NCI-H2081 (cell line): ENCODE data around the gene RNASEH2B.

ENCODE experiments used
- DNase-seq, 2 experiments: peaks; one replicate each; lab custom pipeline; 2025; lab: John Stamatoyannopoulos, UW

The RNASEH2B gene

GRCh38 chr13:50909605-50910484, at the start of gene RNASEH2B:
Gene RNASEH2B, plus strand, starts transcription at chr13:50909791. Its CDS starts 286 bp downstream, at chr13:50910077.
- DNase-seq = peak; percentile 68 to 85

GRCh38 chr13:50864492-50864891, 45.1 kb upstream of the RNASEH2B start:
- no peak for DNase-seq

GRCh38 chr13:50866817-50867636, 42.6 kb upstream of the RNASEH2B start:
- no peak for DNase-seq

GRCh38 chr13:50867637-50867945, 42.0 kb upstream of the RNASEH2B start:
- no peak for DNase-seq

GRCh38 chr13:50871405-50871804, 38.2 kb upstream of the RNASEH2B start:
- no peak for DNase-seq

GRCh38 chr13:50873467-50873866, 36.1 kb upstream of the RNASEH2B start:
- no peak for DNase-seq

GRCh38 chr13:50873991-50874390, 35.6 kb upstream of the RNASEH2B start:
- no peak for DNase-seq

- no peak for DNase-seq
These were observed 26.7 kb upstream of the RNASEH2B start for GRCh38 chr13:50882816-50883435.

GRCh38 chr13:50883728-50884127, 25.9 kb upstream of the RNASEH2B start:
- DNase-seq = no peak

- no peak for DNase-seq
These were observed 25.3 kb upstream of the RNASEH2B start for GRCh38 chr13:50884265-50884664.

- no peak for DNase-seq
These were observed 22.4 kb upstream of the RNASEH2B start for GRCh38 chr13:50887151-50887550.

- DNase-seq = no peak
These were observed 21.2 kb upstream of the RNASEH2B start for GRCh38 chr13:50888362-50888761.

GRCh38 chr13:50889317-50889716, 20.3 kb upstream of the RNASEH2B start:
- no peak for DNase-seq

- no peak for DNase-seq
These were observed 18.4 kb upstream of the RNASEH2B start for GRCh38 chr13:50891206-50891605.

- DNase-seq = no peak
These were observed 17.2 kb upstream of the RNASEH2B start for GRCh38 chr13:50892210-50892944.

- no peak for DNase-seq
These were observed 16.3 kb upstream of the RNASEH2B start for GRCh38 chr13:50893211-50893852.

GRCh38 chr13:50894012-50894411, 15.6 kb upstream of the RNASEH2B start:
- no peak for DNase-seq

- no peak for DNase-seq
These were observed 15.1 kb upstream of the RNASEH2B start for GRCh38 chr13:50894504-50894903.

- no peak for DNase-seq
These were observed 11.3 kb upstream of the RNASEH2B start for GRCh38 chr13:50898338-50898737.

- no peak for DNase-seq
These were observed 7.9 kb upstream of the RNASEH2B start for GRCh38 chr13:50901701-50902100.

- no peak for DNase-seq
These were observed 4.3 kb upstream of the RNASEH2B start for GRCh38 chr13:50905256-50905655.
